Activated T-helper 2 cell treated with anti-CD3 and anti-CD28 coated beads, Interferon-gamma antibody, Interleukin-2, Interleukin-4, amounts not matched to agents 10 μg/mL and 5 μg/mL and 100 μg/mL, durations not matched to agents 14 hours and 24 hours and 36 hours (primary cell): Measurements from ENCODE around the gene BCL3. TPM values are rescaled to one million over a fixed set of nuclear protein-coding genes. Genes with fewer than 3 reads are reported as not detected.
"Not testable (repeated sequence)": the region's sequence is repeated elsewhere in the genome, so short reads cannot be mapped to it uniquely, and the experiment has no call there.

ENCODE experiments used
- DNase-seq: peaks from one replicate; pipeline ENCODE4 v3.0.0; 2021; ENCODE audit warnings: low spot score
- H3K27ac Mint-ChIP-seq: one replicate; pipeline ENCODE4 v1.8.0; 2021; ENCODE audit warnings: mixed read lengths
- H3K27me3 Mint-ChIP-seq: one replicate; pipeline ENCODE4 v1.8.0; 2021; ENCODE audit warnings: low read depth, mixed read lengths
- H3K36me3 Mint-ChIP-seq: one replicate; pipeline ENCODE4 v1.8.0; 2021; ENCODE audit warnings: low read depth, mixed read lengths
- H3K4me1 Mint-ChIP-seq: one replicate; pipeline ENCODE4 v1.8.0; 2021; ENCODE audit warnings: low read depth, mixed read lengths
- H3K4me3 Mint-ChIP-seq: one replicate; pipeline ENCODE4 v1.8.0; 2021; ENCODE audit warnings: low read depth, mild to moderate bottlenecking, moderate library complexity, mixed read lengths
- H3K9me3 Mint-ChIP-seq: one replicate; pipeline ENCODE4 v1.8.0; 2021; ENCODE audit warnings: mixed read lengths
- intact Hi-C: fragments of 100-400 bp; cut with micrococcal nuclease; formaldehyde crosslinking; loops from one replicate; pipeline ENCODE4 v1.15.1; 2023
- total RNA-seq: library from RNA; stranded (reverse); gene quantifications from 2 replicates; pipeline ENCODE4 v1.2.3, GENCODE V29; 2022

The BCL3 gene
- total RNA-seq: 83.5 and 85.2 TPM in 2 replicates

GRCh38 chr19:44748426-44749254 is at the start of gene BCL3:
TSS of gene BCL3 (plus strand) at chr19:44748708. CDS start at chr19:44748791, 83 bp downstream.
- H3K4me1 Mint-ChIP-seq: peaks cover 56% of the 10 kb centered on the region
- intact Hi-C loops: no loop called here
- H3K9me3 Mint-ChIP-seq: no peaks in the 10 kb centered on the region
- peak; percentile 76 for DNase-seq
- peaks cover 3% of the 10 kb centered on the region for H3K27me3 Mint-ChIP-seq
- peaks cover 45% of the 10 kb centered on the region for H3K36me3 Mint-ChIP-seq
- H3K4me3 Mint-ChIP-seq: peak within 1 kb of the TSS; percentile 93
- peak within 1 kb of the TSS; percentile 97 for H3K27ac Mint-ChIP-seq

- Mint-ChIP-seq H3K4me1 (no peaks in the 10 kb centered on the region), H3K27ac (no peak overlapping the region), H3K36me3 (no peaks in the 10 kb centered on the region), H3K9me3 (no peaks in the 10 kb centered on the region), H3K27me3 (peaks cover 2% of the 10 kb centered on the region), H3K4me3 (no peak overlapping the region)
- DNase-seq: no peak
- intact Hi-C loops: no loop called here
These were observed 48.0 kb upstream of the BCL3 start for GRCh38 chr19:44700547-44700946.

GRCh38 chr19:44701228-44701627 is 47.3 kb upstream of the BCL3 start:
- Mint-ChIP-seq H3K4me1 (no peaks in the 10 kb centered on the region), H3K9me3 (no peaks in the 10 kb centered on the region), H3K36me3 (no peaks in the 10 kb centered on the region), H3K27me3 (no peaks in the 10 kb centered on the region), H3K27ac (no peak overlapping the region), H3K4me3 (no peak overlapping the region)
- intact Hi-C loops: no loop called here
- no peak for DNase-seq

- H3K9me3 Mint-ChIP-seq: no peaks in the 10 kb centered on the region
- no peak for DNase-seq
- no peaks in the 10 kb centered on the region for H3K27me3 Mint-ChIP-seq
- H3K36me3 Mint-ChIP-seq: no peaks in the 10 kb centered on the region
- H3K4me3 Mint-ChIP-seq: no peak overlapping the region
- H3K4me1 Mint-ChIP-seq: no peaks in the 10 kb centered on the region
- intact Hi-C loops: no loop called here
- H3K27ac Mint-ChIP-seq: no peak overlapping the region
These were observed 45.8 kb upstream of the BCL3 start for GRCh38 chr19:44702551-44703176.

DNA sequence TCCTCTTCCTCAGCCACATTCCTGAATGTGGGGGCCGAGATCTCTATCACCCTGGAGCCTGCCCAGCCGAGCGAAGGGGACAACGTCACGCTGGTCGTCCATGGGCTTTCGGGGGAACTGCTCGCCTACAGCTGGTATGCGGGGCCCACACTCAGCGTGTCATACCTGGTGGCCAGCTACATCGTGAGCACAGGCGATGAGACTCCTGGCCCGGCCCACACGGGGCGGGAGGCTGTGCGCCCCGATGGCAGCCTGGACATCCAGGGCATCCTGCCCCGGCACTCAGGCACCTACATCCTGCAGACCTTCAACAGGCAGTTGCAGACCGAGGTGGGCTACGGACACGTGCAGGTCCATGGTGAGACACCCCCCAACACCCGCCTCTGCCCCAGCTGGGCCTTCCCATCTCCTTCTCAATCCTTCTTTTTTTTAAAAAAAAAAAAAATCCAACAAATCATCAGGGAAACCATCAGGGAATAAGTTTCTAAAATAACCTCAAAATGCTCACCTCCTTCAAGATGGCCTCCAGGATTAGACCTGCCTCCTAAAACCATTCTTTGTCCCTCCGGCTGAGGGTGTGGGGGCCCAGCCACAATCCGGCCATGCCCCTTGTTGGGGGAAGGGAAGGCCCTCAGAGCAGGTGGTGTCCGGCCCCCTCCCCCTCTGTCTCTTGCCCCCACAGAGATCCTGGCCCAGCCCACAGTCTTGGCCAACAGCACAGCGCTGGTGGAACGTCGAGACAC is 45.0 kb upstream of the BCL3 start:
- H3K36me3 Mint-ChIP-seq: no peaks in the 10 kb centered on the region
- intact Hi-C loops: no loop called here
- no peaks in the 10 kb centered on the region for H3K27me3 Mint-ChIP-seq
- H3K9me3 Mint-ChIP-seq: no peaks in the 10 kb centered on the region
- H3K27ac Mint-ChIP-seq: no peak overlapping the region
- no peaks in the 10 kb centered on the region for H3K4me1 Mint-ChIP-seq
- DNase-seq: no peak
- no peak overlapping the region for H3K4me3 Mint-ChIP-seq

GRCh38 chr19:44704982-44705381 is 43.5 kb upstream of the BCL3 start:
- no peak for DNase-seq
- Mint-ChIP-seq H3K4me3 (no peak overlapping the region), H3K36me3 (no peaks in the 10 kb centered on the region), H3K9me3 (no peaks in the 10 kb centered on the region), H3K27me3 (no peaks in the 10 kb centered on the region), H3K27ac (no peak overlapping the region), H3K4me1 (no peaks in the 10 kb centered on the region)
- intact Hi-C loops: no loop called here

DNA sequence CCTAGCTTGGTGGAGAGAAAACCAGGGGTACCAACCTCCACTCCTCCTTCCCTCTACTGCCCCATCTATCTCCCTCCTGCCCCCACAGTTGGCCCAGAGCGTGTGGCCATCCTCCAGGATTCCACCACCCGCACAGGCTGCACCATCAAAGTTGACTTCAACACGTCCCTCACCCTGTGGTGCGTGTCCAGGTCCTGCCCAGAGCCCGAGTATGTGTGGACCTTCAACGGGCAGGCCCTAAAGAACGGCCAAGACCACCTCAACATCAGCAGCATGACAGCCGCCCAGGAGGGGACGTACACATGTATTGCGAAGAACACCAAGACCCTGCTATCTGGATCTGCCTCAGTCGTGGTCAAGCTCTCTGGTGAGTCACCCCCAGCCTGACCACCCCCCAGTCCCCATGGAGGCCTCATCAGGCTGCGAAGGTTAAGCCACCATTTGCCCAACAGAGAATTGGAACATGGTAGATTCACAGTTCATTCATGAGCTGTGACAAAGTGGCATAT is 43.0 kb upstream of the BCL3 start:
- no peak for DNase-seq
- no peak overlapping the region for H3K4me3 Mint-ChIP-seq
- H3K4me1 Mint-ChIP-seq: no peaks in the 10 kb centered on the region
- H3K27me3 Mint-ChIP-seq: no peaks in the 10 kb centered on the region
- intact Hi-C loops: no loop called here
- H3K9me3 Mint-ChIP-seq: no peaks in the 10 kb centered on the region
- no peak overlapping the region for H3K27ac Mint-ChIP-seq
- no peaks in the 10 kb centered on the region for H3K36me3 Mint-ChIP-seq

GRCh38 chr19:44706506-44707236 is 41.8 kb upstream of the BCL3 start:
- no peaks in the 10 kb centered on the region for H3K27me3 Mint-ChIP-seq
- no peak overlapping the region for H3K27ac Mint-ChIP-seq
- H3K4me1 Mint-ChIP-seq: peaks cover 4% of the 10 kb centered on the region
- intact Hi-C loops: no loop called here
- DNase-seq: no peak
- no peak overlapping the region for H3K4me3 Mint-ChIP-seq
- H3K36me3 Mint-ChIP-seq: no peaks in the 10 kb centered on the region
- no peaks in the 10 kb centered on the region for H3K9me3 Mint-ChIP-seq

DNA sequence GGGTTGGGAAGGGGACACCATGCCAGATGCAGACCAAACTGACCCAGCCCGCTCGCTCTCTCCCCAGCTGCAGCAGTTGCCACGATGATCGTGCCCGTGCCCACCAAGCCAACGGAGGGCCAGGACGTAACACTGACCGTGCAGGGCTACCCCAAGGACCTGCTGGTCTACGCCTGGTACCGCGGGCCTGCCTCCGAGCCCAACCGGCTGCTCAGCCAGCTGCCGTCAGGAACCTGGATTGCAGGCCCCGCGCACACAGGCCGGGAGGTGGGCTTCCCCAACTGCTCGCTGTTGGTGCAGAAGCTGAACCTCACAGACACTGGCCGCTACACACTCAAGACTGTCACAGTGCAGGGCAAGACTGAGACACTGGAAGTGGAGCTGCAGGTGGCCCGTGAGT is 40.7 kb upstream of the BCL3 start:
- H3K27me3 Mint-ChIP-seq: no peaks in the 10 kb centered on the region
- no peaks in the 10 kb centered on the region for H3K36me3 Mint-ChIP-seq
- peaks cover 4% of the 10 kb centered on the region for H3K4me1 Mint-ChIP-seq
- H3K9me3 Mint-ChIP-seq: no peaks in the 10 kb centered on the region
- H3K4me3 Mint-ChIP-seq: no peak overlapping the region
- no peak overlapping the region for H3K27ac Mint-ChIP-seq
- DNase-seq: no peak
- intact Hi-C loops: no loop called here

DNA sequence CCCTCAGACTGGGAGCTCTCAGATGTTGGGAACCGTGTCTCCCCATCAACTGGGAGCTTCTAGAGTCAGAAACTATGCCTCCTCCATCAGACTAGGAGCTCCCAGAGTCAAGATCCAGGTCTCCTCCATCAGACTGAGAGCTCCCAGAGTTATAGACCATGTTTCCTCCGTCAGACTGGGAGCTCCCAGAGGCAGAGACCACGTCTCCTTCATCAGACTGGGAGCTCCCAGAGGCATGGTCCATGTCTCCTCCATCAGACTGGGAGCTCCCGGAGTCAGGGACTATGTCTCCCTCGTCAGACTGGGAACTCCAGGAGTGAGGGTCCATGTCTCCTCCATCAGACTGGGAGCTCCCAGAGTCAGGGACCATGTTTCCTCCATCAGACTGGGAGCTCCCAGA is 39.6 kb upstream of the BCL3 start:
- peaks cover 4% of the 10 kb centered on the region for H3K4me1 Mint-ChIP-seq
- H3K36me3 Mint-ChIP-seq: no peaks in the 10 kb centered on the region
- H3K27me3 Mint-ChIP-seq: no peaks in the 10 kb centered on the region
- no peak for DNase-seq
- H3K9me3 Mint-ChIP-seq: no peaks in the 10 kb centered on the region
- no peak overlapping the region for H3K4me3 Mint-ChIP-seq
- intact Hi-C loops: no loop called here
- no peak overlapping the region for H3K27ac Mint-ChIP-seq

- H3K4me3 Mint-ChIP-seq, H3K4me1 Mint-ChIP-seq, intact Hi-C loops, H3K9me3 Mint-ChIP-seq, H3K36me3 Mint-ChIP-seq, DNase-seq, H3K27me3 Mint-ChIP-seq, H3K27ac Mint-ChIP-seq: not testable (repeated sequence)
These were observed 38.9 kb upstream of the BCL3 start for GRCh38 chr19:44709434-44710266.

DNA sequence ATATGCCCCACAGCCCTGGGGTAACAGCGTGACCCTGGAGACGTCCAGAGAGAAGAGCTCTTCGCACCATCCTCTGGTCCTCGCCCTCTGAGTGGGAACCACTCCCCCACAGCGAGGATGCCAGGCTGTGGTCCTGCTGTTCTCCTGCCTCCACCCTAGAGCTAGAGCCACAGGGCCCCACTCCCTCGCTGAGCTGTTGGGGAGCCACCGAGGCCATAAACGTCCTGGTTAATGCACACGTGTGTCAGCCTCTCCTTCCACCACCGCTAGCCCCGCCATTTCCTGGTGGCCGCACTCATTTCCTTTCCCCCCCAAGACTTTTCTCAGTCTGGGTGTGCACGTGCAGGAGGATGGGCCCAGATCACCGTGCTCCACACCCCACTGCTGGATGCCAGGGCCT is 38.0 kb upstream of the BCL3 start:
- peaks cover 4% of the 10 kb centered on the region for H3K4me1 Mint-ChIP-seq
- peaks cover under 1% of the 10 kb centered on the region for H3K36me3 Mint-ChIP-seq
- H3K9me3 Mint-ChIP-seq: peaks cover 14% of the 10 kb centered on the region
- H3K4me3 Mint-ChIP-seq: no peak overlapping the region
- intact Hi-C loops: no loop called here
- H3K27me3 Mint-ChIP-seq: no peaks in the 10 kb centered on the region
- no peak overlapping the region for H3K27ac Mint-ChIP-seq
- no peak for DNase-seq
